ENCODE measurements around the gene ARFGEF2. TPM values are rescaled to one million over a fixed set of nuclear protein-coding genes. Genes with fewer than 3 reads are reported as not detected.
"Not testable (repeated sequence)": the region's sequence is repeated elsewhere in the genome, so short reads cannot be mapped to it uniquely, and the experiment has no call there.

The ARFGEF2 gene
- total RNA-seq, 1 donor from 2014 or later = 38.9 TPM

- Histone ChIP-seq H3K27me3 (ENCODE audit: control insufficient read depth, insufficient read depth, low read length) (peaks cover 4% of the 10 kb centered on the region), H3K4me3 (ENCODE audit: low read depth, low read length) (no peak overlapping the region), H3K36me3 (ENCODE audit: control insufficient read depth, insufficient read depth, low read length) (no peaks in the 10 kb centered on the region)
- no peak for DNase-seq (ENCODE audit: low read depth)
- TF ChIP-seq CTCF (IDR thresholded peaks at IDR 0.05; ENCODE audit: insufficient read depth, low read length, poor library complexity, severe bottlenecking) = no peak
Measured at GRCh38 chr20:48886811-48887210, 34.7 kb upstream of the ARFGEF2 start.

GRCh38 chr20:48888517-48888916 lies 33.0 kb upstream of the ARFGEF2 start:
- DNase-seq (ENCODE audit: low read depth); H3K36me3 ChIP-seq (ENCODE audit: control insufficient read depth, insufficient read depth, low read length); H3K27me3 ChIP-seq (ENCODE audit: control insufficient read depth, insufficient read depth, low read length); H3K4me3 ChIP-seq (ENCODE audit: low read depth, low read length): not testable (repeated sequence)

- Histone ChIP-seq H3K27me3 (ENCODE audit: control insufficient read depth, insufficient read depth, low read length) (peaks cover 7% of the 10 kb centered on the region), H3K36me3 (ENCODE audit: control insufficient read depth, insufficient read depth, low read length) (no peaks in the 10 kb centered on the region), H3K4me3 (ENCODE audit: low read depth, low read length) (no peak overlapping the region)
- no peak for TF ChIP-seq CTCF (IDR thresholded peaks at IDR 0.05; ENCODE audit: insufficient read depth, low read length, poor library complexity, severe bottlenecking)
- DNase-seq (ENCODE audit: low read depth) = no peak
Measured at GRCh38 chr20:48889140-48889790, 32.2 kb upstream of the ARFGEF2 start.

GRCh38 chr20:48891235-48892048 lies 30.1 kb upstream of the ARFGEF2 start:
- Histone ChIP-seq H3K36me3 (ENCODE audit: control insufficient read depth, insufficient read depth, low read length) (no peaks in the 10 kb centered on the region), H3K4me3 (ENCODE audit: low read depth, low read length) (no peak overlapping the region), H3K27me3 (ENCODE audit: control insufficient read depth, insufficient read depth, low read length) (peaks cover 7% of the 10 kb centered on the region)
- DNase-seq (ENCODE audit: low read depth) = no peak
- no peak for TF ChIP-seq CTCF (IDR thresholded peaks at IDR 0.05; ENCODE audit: insufficient read depth, low read length, poor library complexity, severe bottlenecking)

GRCh38 chr20:48892049-48892470 lies 29.5 kb upstream of the ARFGEF2 start:
- DNase-seq (ENCODE audit: low read depth) = no peak
- TF ChIP-seq CTCF (IDR thresholded peaks at IDR 0.05; ENCODE audit: insufficient read depth, low read length, poor library complexity, severe bottlenecking) = no peak
- Histone ChIP-seq H3K27me3 (ENCODE audit: control insufficient read depth, insufficient read depth, low read length) (peaks cover 7% of the 10 kb centered on the region), H3K4me3 (ENCODE audit: low read depth, low read length) (no peak overlapping the region), H3K36me3 (ENCODE audit: control insufficient read depth, insufficient read depth, low read length) (no peaks in the 10 kb centered on the region)

- no peak for DNase-seq (ENCODE audit: low read depth)
- TF ChIP-seq CTCF (IDR thresholded peaks at IDR 0.05; ENCODE audit: insufficient read depth, low read length, poor library complexity, severe bottlenecking) = no peak
- no peaks in the 10 kb centered on the region for H3K36me3 ChIP-seq (ENCODE audit: control insufficient read depth, insufficient read depth, low read length)
- peaks cover 7% of the 10 kb centered on the region for H3K27me3 ChIP-seq (ENCODE audit: control insufficient read depth, insufficient read depth, low read length)
- H3K4me3 ChIP-seq (ENCODE audit: low read depth, low read length) = no peak overlapping the region
Measured at GRCh38 chr20:48892891-48893290, 28.6 kb upstream of the ARFGEF2 start.
